NCI-H2081 (cell line): ENCODE data around the gene PFDN1.

Experiments
- DNase-seq, 2 experiments: peaks; one replicate each; lab custom pipeline; 2025; lab: John Stamatoyannopoulos, UW

The PFDN1 gene

DNA sequence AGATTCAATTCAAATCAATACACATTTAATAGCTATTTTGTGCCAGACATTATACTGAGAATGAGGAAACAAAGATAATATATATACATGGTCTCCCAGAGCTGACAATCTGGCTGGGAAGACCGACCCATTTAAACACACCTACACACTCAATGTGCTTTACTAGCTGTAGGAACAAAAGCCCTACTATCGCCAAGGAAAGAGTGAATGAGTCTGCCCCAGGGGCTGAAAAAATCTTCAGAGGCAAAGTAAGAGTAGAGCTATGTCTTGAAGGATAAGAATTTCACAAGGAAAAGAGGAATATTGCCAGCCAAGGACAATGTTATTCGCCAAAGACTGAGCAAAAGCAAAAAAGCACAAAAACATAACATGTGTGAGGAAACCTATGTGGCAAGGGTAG is 6.6 kb downstream of the PFDN1 start:
- DNase-seq = no peak

- no peak for DNase-seq
Measured at GRCh38 chr5:140295414-140295813, 7.5 kb downstream of the PFDN1 start.

DNA sequence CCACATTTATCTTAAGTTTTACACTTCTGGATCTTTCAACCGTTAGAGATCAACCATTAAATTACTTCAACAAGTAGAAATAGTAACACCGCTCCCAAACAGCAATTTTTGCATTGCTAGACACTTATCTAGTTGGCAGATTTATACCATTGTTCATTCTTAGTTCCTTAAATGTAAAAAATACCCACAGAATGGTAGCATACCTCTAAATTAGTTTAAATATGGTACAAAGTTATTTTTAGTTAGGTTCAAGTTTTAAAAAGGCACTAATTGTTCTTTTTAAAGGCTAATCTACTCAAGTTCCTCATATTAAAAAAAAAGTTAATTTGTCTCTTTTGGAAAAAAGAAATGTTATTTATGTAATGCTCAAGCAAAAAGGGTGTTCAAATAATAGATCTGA is 8.1 kb downstream of the PFDN1 start:
- DNase-seq = no peak

DNA sequence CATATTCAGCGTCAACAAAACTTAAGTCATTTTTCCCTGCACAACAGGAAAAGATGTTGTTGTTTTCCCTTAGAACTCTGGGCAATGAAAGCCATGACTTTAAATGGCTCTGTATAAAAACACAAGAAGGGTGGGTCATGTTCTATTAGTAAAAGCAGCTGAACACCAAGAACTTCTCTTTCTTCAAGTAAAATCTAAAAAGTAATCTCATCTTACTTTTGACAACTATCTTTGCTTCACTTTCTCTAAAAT is 9.1 kb downstream of the PFDN1 start:
- no peak for DNase-seq

DNA sequence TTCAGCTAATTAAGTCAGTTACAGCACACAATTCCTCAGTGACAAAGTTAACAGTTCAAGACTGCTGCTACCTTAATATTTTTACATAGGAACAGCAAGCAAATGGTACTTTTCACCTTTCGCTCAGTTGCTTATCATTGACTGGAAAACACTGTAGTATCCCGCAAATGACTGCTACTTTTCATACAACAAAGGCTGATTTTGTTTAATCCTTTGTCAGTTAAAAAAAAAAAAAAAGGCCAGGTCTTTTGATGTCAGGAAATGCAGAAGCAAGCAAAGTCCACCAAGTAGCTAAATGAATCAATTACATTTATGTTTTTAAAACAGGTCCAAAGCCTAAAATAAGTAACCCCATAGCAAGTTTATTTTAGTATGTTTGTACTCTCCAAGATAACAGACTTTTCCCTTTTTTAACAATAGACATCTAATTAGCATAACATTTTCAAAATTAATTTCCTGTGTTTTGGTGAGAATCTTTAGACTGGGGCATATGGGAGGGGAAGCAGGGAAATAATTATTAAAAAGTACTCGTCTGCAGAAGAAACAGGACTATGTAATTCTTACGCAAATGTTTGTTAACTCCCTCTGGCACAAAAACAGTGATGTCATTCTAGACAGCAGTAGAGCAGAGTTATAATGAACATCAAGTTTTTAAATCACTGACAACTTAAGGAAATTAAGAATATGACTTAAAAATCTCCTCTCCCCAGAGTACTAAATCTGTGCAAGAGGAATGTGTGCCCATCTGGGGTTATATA is 9.6 kb downstream of the PFDN1 start:
- DNase-seq = no peak

- no peak for DNase-seq
Measured at GRCh38 chr5:140292212-140293036, 10.5 kb downstream of the PFDN1 start.

DNA sequence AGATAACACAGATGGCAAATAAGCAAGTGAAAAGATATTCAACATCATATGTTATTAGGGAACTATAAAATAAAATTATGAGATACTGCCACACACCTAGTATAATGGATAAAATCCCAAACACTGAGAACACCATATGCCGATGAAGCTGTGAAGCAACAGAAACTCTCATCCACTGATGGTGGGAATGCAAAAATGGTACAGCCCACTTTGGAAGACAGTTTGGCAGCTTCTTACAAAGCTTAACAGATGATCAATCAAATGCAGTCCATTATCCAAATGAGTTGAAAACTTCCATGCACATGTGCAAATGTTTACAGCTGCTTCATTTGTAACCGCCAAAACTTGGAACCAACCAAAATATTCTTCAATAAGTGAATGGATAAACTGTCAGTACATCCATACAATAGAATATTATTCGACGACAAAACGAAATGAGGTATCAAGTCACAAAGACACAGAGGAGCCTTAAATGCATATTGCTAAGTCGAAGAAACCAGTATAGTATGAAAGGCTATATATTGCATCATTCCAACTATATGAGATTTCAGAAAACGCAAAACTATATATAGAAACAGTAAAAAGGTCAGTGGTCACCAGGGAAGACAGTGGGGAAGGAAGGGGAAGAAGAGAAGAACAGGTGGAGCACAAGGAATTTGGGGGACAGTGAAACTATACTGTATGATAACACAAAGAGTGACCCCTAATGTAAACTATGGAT is 14.9 kb downstream of the PFDN1 start:
- DNase-seq = no peak

- DNase-seq = no peak
Measured at GRCh38 chr5:140286424-140286823, 16.5 kb downstream of the PFDN1 start.

- no peak for DNase-seq
Measured at GRCh38 chr5:140284013-140284412, 18.9 kb downstream of the PFDN1 start.

DNA sequence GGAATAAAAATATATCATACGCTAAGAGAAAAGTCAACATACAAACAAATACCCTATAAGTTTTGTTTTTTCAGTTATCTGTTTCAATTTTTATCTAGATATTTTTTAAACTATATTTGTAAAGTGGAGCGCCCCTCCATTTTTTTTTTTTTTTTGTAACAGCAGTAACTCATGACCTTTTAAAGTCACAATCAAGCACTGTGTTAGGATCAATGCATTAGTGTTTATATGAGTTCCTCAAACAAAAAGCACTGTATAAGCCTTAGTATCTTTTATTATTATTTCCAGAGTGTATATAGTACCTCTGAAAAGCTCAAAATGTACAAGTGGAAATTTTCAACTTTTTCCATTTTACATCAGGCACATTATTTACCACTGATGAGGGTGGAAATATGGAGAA is 20.6 kb downstream of the PFDN1 start:
- no peak for DNase-seq

GRCh38 chr5:140275837-140276236 is 27.1 kb downstream of the PFDN1 start:
- no peak for DNase-seq

- no peak for DNase-seq
Measured at GRCh38 chr5:140273401-140273877, 29.5 kb downstream of the PFDN1 start.

GRCh38 chr5:140270008-140270407 is 32.9 kb downstream of the PFDN1 start:
- DNase-seq = no peak

GRCh38 chr5:140267559-140268018 is 35.3 kb downstream of the PFDN1 start:
- DNase-seq = no peak

DNA sequence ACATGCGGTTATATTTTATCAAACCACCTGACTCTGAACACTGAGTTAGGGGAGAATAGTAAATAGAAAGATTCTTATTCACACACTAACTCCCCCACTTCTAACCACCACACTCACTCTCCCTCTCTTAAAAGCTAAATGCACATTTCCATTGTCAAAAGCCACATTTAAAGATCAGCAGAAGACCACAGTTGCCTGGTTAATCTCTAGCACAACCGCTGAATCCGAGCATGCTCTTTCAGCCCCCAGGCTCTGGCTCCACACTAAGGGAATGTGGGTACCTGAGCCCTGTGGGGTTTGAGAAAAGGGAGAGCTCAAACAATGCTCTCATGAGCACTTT is 35.7 kb downstream of the PFDN1 start:
- no peak for DNase-seq

DNA sequence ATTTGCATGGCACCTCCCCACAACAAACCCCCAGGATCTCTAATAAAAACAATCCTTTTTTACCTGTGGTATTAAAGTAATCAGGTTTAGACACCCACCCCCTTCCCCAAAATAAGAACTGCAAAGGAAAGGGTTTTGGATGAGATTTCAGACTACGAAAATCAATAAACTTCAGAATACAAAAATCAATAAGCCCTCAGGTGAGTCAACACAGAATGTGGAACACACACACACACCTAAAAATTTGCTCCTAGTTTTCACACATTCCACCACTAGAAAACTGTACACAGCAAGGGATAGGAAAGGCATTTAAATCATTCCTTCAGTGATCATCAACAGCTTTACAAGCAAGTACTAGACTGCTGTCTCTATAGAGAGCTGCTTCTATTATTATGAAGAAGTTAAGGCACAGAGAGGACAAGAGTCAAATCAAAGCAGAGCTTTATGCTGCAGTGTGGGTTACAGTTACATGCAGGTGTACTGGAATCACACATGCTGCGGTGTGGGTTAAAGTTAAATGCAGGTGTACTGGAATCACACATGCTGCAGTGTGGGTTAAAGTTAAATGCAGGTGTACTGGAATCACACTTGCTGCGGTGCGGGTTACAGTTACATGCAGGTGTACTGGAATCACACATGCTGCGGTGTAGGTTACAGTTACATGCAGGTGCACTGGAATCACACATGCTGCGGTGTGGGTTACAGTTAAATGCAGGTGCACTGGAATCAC is 36.3 kb downstream of the PFDN1 start:
- no peak for DNase-seq

DNA sequence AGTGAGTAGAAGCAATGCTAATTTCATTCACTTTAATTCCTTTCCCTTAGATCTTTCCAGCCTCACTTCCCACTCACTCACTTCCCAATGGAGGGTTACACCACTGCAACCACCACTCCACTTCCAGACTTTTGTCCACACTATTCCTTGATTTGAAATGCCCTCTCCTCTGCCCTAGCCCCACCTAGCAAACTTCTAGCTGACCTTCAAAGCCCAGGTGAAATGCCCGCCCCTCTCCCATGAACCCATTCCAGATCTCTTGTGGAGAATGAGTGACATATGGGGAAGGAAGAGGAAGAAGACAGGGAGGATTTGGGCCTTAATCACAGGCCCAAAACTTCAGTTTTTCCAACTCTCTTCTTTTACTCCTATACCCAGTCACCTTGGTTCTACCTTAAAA is 37.1 kb downstream of the PFDN1 start:
- no peak for DNase-seq

DNA sequence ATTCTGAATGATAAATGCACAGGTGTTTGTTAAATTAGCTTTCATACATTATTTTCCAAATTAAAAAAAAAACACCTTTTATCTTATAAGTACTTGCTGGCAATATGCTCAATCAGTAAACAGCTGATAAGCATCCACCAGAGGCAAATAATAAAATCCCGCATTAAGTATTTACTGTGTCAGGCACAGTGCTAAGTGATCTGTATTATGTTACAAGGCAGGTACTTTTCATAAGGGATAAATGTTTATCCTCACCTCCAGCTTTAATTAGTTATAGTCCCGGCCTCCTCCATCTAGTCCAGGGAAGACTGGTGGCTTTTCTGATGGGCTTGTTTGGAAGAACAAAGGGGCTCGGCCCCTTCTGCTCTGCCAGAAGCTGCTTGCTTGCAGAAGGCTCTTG is 40.1 kb downstream of the PFDN1 start:
- DNase-seq = no peak

GRCh38 chr5:140262221-140262620 is 40.7 kb downstream of the PFDN1 start:
- DNase-seq = no peak

- DNase-seq = peak in 1 of 2 experiments; percentile 25
Measured at GRCh38 chr5:140261403-140262171, 41.3 kb downstream of the PFDN1 start.

DNA sequence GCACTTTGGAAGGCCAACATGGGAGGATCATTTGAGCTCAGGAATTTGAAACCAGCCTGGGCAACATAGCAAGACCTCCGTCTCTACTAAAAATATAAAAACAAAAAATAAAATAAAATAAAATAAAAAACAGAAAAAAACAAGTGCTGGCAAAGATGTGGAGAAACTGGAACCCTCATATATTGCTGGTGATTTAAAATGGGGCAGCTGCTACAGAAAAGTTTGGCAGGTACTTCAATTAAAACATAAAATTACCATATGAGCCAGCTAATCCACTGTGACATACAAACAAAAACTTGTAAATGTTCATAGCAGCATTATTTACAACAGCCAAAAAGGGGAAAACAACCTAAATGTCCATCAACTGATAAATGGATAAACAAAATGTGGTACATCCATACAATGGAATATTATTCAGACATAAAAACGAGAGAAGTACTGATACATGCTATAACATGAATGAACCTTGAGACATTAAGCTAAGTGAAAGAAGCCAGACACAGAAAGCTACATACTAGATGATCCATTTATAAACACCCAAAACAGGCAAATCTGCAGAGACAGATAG is 42.7 kb downstream of the PFDN1 start:
- no peak for DNase-seq
